GM10266 (cell line): ENCODE data around the gene TRIM2.
A peak's percentile ranks its signal among the peaks of the same experiment; 100 is the strongest.

Experiments used
- DNase-seq: peaks from one replicate; pipeline ENCODE4 v3.0.0; 2012; ENCODE audit errors: extremely low spot score
- TF ChIP-seq, protein P1 (sequence below): IDR thresholded peaks from 2 replicates; pipeline ENCODE4 v1.5.1; 2012; ENCODE audit warnings: mild to moderate bottlenecking, low read depth; ENCODE audit not compliant: control insufficient read depth, insufficient read depth; ENCODE audit errors: missing control alignments

TRIM2 gene

DNA sequence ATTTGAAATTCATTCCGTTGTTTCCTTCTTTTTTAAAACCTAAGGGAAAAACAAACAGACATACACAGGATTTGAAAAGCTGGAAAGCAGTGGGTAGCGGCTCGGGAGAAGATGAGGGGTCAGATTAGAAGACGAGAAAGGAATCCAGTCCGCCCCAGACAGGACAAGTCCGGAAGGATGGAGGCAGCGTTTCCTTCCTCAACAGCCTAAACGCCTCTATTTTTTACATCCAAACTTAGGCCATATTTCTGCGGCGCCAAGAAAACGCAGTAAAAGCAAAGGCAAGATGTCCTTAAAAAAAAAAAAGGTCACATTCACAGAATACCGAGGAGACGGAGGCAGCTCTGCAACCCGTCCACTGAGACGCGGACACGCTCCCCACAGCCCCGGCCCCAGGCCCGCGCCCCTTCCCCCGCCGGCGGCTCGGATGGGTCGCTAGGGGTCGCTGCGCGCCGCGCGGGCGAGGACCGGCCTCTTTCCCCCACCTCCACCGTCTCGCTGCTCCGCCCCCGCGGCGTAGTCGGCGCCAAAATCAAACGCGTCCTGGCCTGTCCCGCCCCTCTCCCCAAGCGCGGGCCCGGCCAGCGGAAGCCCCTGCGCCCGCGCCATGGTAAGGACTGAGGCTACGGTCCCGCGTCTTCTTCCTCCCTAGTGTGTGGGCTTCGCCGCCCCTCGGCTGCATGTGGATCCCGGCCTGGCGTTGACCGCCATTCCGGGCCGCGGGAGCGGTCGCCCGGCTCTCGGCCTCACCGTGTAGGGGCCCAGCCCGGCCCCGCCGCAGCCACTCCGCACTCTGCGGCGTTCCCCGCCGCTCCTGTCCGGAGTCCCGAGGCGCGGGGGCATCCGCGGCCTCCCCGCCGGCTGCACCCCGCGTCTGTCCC is 140.1 kb downstream of the TRIM2 start, which contains the start of gene MND1:
Gene MND1 (plus strand): TSS at position 558 of the 881 bp plus-strand sequence. CDS start 50 bp downstream, at position 608.
- TF ChIP-seq, protein P1, sequence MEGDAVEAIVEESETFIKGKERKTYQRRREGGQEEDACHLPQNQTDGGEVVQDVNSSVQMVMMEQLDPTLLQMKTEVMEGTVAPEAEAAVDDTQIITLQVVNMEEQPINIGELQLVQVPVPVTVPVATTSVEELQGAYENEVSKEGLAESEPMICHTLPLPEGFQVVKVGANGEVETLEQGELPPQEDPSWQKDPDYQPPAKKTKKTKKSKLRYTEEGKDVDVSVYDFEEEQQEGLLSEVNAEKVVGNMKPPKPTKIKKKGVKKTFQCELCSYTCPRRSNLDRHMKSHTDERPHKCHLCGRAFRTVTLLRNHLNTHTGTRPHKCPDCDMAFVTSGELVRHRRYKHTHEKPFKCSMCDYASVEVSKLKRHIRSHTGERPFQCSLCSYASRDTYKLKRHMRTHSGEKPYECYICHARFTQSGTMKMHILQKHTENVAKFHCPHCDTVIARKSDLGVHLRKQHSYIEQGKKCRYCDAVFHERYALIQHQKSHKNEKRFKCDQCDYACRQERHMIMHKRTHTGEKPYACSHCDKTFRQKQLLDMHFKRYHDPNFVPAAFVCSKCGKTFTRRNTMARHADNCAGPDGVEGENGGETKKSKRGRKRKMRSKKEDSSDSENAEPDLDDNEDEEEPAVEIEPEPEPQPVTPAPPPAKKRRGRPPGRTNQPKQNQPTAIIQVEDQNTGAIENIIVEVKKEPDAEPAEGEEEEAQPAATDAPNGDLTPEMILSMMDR = peak; percentile 80
- DNase-seq = peak; percentile 91

DNA sequence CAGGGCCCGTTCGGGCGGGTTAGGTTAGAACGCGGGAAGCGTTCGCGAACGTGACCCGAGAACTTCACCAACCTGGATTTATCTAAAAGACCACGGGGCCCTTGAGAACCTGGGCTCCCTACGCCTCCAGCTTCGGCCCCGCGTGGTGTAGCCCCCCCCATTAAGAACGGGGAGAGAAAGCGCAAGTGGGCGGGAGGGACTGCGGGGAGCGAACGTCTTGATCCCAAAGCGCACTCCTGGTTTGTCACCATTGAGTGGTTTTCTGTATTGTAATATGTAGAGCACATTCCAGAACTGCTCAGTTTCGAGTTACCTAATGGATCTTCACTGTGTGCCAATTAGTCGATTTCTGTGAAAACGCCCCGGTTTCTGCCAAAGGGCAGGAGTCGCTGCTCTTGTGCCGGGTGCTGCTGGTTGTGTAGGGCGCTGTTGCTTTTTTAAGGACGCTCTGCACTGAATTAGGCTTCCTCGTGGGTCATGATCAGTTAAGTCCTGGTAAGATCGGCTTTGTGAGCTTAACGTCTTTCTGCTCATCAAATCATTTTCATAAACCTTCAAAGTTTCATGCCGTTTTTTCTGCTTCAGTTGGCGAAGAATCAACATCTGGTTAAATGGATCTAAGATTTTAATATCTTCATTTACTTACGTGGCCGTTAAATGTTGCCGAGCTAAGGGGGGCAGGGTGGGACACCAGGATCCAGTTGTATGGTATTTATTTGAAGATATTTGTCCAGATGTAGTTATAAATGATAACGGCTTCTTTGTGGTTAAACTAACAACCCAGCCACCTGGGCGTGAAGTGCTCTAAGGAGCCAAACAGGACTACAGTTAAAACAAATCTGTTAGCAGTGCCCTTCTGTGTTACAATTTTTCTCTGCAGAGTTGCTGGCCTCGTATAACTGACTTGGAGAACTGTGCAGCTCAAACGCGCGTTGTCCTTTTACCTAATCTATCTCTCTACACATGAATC is 141.1 kb downstream of the TRIM2 start:
- TF ChIP-seq, protein P1 = no peak
- peak; percentile 52 for DNase-seq

DNA sequence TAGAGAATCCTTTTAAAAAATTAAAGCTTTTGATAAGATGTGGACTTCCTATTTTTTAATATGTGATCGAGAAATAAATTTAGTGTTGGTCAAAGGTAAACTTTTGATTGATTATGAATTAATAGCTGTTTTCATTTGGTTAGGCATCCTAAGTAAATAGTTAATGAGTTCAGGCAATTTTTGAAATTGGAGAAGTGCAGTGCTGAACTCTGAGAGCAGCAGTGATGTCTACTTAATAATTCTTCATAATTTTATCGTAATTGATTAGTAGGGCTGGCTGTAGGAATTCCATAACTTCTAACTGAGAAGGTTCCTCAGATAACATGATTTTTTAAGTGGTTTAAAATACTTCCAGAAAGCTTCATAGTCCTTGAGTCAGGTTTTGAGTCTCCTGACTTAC is 141.8 kb downstream of the TRIM2 start:
- TF ChIP-seq, protein P1 = no peak
- no peak for DNase-seq

DNA sequence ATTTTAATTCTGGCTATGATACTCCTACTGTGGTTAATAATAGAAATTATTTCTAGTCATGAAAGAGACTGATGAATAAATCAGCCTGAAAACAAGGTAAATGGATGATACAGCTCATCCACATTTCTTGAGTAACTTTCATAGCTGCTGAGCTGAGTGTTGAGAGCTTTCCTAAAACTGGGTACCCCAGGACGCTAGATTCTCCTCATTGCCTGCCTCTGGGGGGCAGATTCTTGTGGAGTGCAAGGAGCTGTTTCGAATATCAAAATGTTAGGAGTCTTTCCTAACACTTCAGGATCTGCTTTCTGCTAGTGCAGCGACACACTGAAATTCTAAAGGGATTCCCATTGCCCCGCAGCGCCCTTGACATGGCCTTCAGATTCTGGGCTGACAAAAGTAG is 142.3 kb downstream of the TRIM2 start:
- no peak for DNase-seq
- TF ChIP-seq, protein P1 = no peak

DNA sequence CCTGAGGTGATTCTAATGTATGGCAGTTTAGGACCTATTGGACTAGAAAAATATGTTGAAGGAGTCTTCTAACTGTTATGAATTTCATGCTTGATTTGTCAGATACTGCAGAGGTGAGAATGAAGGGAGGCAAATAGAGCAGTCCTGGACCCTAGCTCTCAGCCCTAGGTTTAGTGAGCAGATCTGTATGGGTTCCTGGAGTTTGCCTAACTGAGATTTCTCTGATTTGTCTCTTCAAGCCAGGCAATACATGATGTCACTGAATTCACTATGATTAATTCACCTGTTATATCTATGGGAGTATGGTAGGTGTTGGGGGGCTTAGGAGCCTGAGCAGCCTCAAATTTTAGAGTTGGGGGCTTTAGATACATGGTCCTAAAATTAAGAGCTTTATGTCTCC is 142.9 kb downstream of the TRIM2 start:
- DNase-seq = no peak

DNA sequence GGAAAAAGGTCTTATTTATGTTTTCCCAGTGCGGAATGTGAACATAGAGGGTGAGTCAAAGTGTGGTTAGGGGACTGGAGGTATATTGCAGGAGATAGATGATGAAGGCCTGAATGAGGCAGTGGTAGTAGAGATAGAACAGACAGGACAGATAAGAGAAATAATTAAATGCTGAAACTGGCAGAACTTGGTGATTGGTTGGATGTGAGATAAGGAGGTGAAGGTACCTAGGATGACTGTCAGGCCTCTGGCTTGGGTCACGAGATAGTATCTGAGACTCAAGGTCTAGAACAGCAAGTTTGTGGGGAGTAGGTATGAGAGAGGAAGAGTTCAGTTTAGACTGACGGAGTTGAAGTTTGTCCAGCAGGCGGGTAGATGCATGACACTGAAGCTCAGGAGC is 143.8 kb downstream of the TRIM2 start:
- TF ChIP-seq, protein P1 = no peak
- no peak for DNase-seq

More for the DNA sequence above, 142.9 kb downstream of the TRIM2 start:
- TF ChIP-seq, protein P1 = no peak
